Fibroblast of skin of left quadriceps (primary cell): ENCODE results near the gene ELAVL3.
"Not testable (repeated sequence)": the region's sequence is repeated elsewhere in the genome, so short reads cannot be mapped to it uniquely, and the experiment has no call there.

Source experiments
- DNase-seq, 2 experiments: peaks; one replicate each; pipeline ENCODE4 v3.0.0-alpha.2; 2013; ENCODE audit warnings: low read depth in 2 of 2

ELAVL3 gene

GRCh38 chr19:11406703-11407236 lies 74.1 kb downstream of the ELAVL3 start:
- not testable (repeated sequence) for DNase-seq

GRCh38 chr19:11405846-11406643 lies 74.8 kb downstream of the ELAVL3 start:
- no peak for DNase-seq

GRCh38 chr19:11404588-11405222 lies 76.1 kb downstream of the ELAVL3 start:
- DNase-seq = no peak

- no peak for DNase-seq
Observed at GRCh38 chr19:11401808-11402543, 78.9 kb downstream of the ELAVL3 start.
